Measurements from ENCODE around the gene CCNL1.
"Not testable (repeated sequence)": the region's sequence is repeated elsewhere in the genome, so short reads cannot be mapped to it uniquely, and the experiment has no call there.

CCNL1 gene

GRCh38 chr3:157159762-157160657 lies at the start of gene CCNL1:
CCNL1 (minus strand) TSS chr3:157160147; CDS start chr3:157160094, 53 bp downstream.
- peak; percentile 96 for DNase-seq

- no peak for DNase-seq
Measured at GRCh38 chr3:157204880-157205279, 44.9 kb upstream of the CCNL1 start.

GRCh38 chr3:157204431-157204830 lies 44.5 kb upstream of the CCNL1 start:
- peak; percentile 11 for DNase-seq

- peak; percentile 46 for DNase-seq
Measured at GRCh38 chr3:157201648-157202278, 41.8 kb upstream of the CCNL1 start.

GRCh38 chr3:157199841-157200240 lies 39.9 kb upstream of the CCNL1 start:
- DNase-seq, result no peak

GRCh38 chr3:157195965-157196364 lies 36.0 kb upstream of the CCNL1 start:
- no peak for DNase-seq

GRCh38 chr3:157191149-157191548 lies 31.2 kb upstream of the CCNL1 start:
- DNase-seq, result not testable (repeated sequence)

GRCh38 chr3:157190380-157190872 lies 30.5 kb upstream of the CCNL1 start:
- DNase-seq, result no peak

- no peak for DNase-seq
Measured at GRCh38 chr3:157188391-157188790, 28.4 kb upstream of the CCNL1 start.

- no peak for DNase-seq
Measured at GRCh38 chr3:157182879-157183278, 22.9 kb upstream of the CCNL1 start.

GRCh38 chr3:157180262-157180661 lies 20.3 kb upstream of the CCNL1 start:
- DNase-seq, result no peak

- no peak for DNase-seq
Measured at GRCh38 chr3:157179365-157179803, 19.4 kb upstream of the CCNL1 start.

- DNase-seq, result not testable (repeated sequence)
Measured at GRCh38 chr3:157178503-157179364, 18.8 kb upstream of the CCNL1 start.

- DNase-seq, result not testable (repeated sequence)
Measured at GRCh38 chr3:157177801-157178453, 18.0 kb upstream of the CCNL1 start.

- no peak for DNase-seq
Measured at GRCh38 chr3:157176934-157177333, 17.0 kb upstream of the CCNL1 start.

GRCh38 chr3:157175691-157176507 lies 16.0 kb upstream of the CCNL1 start:
- DNase-seq, result no peak

- peak; percentile 99 for DNase-seq
Measured at GRCh38 chr3:157174649-157175498, 14.9 kb upstream of the CCNL1 start.

GRCh38 chr3:157174290-157174648 lies 14.3 kb upstream of the CCNL1 start:
- no peak for DNase-seq

GRCh38 chr3:157173343-157173742 lies 13.4 kb upstream of the CCNL1 start:
- not testable (repeated sequence) for DNase-seq

GRCh38 chr3:157172746-157173145 lies 12.8 kb upstream of the CCNL1 start:
- DNase-seq, result no peak

- no peak for DNase-seq
Measured at GRCh38 chr3:157170861-157171260, 10.9 kb upstream of the CCNL1 start.
